Left lung (tissue), 10 donors: ENCODE measurements around the gene CXXC5. TPM values are rescaled to one million over a fixed set of nuclear protein-coding genes. Genes with fewer than 3 reads are reported as not detected.

Experiments used
- ATAC-seq: fragments of 200-7000 bp; cut with Tn5 transposase; one replicate; pipeline ENCODE4 v1.9.1; 2020; ENCODE audit warnings: moderate library complexity
- DNase-seq, 4 donors: peaks; one replicate each; pipeline ENCODE4 v3.0.0-alpha.2; 2013 to 2020
- H3K27ac ChIP-seq, 2 donors: fragments of 200-600 bp; sonication (generic) in 1 of 2; one replicate each; pipeline versions ENCODE4 v1.5.0 to v1.8.0; 2020 to 2021
- H3K27me3 ChIP-seq, 2 donors: fragments of 200-600 bp; sonication (generic) in 1 of 2; one replicate each; pipeline versions ENCODE4 v1.5.0 to v1.8.0; 2020 to 2021
- H3K36me3 ChIP-seq, 2 donors: fragments of 200-600 bp; sonication (generic) in 1 of 2; one replicate each; pipeline versions ENCODE4 v1.5.0 to v1.8.0; 2020 to 2021
- H3K4me1 ChIP-seq, 2 donors: fragments of 200-600 bp; one replicate each; pipeline ENCODE4 v1.8.0; 2021
- H3K4me3 ChIP-seq, 2 donors: fragments of 200-600 bp; sonication (generic) in 1 of 2; one replicate each; pipeline versions ENCODE4 v1.5.0 to v1.8.0; 2020 to 2021; ENCODE audit warnings: mild to moderate bottlenecking in 1 of 2
- H3K9me3 ChIP-seq, 2 donors: fragments of 200-600 bp; sonication (generic) in 1 of 2; one replicate each; pipeline versions ENCODE4 v1.5.0 to v1.8.0; 2020 to 2021
- intact Hi-C, 2 donors: fragments of 100-400 bp; cut with DNase I; formaldehyde crosslinking; loops; one replicate each; pipeline versions ENCODE4 v1.11.2 to v1.14.2; 2022
- polyA plus RNA-seq, 6 donors: library from polyadenylated mRNA; unstranded; fragments of 120-200 nt; gene quantifications; one replicate each; pipeline ENCODE4 v1.2.1, GENCODE V29; 2013; ENCODE audit not compliant: insufficient read length in 6 of 6
- total RNA-seq, 2 donors: library from RNA; stranded (reverse); fragmentation: NEBNext Ultra II Directional; extraction: Animal tissue kit (Norgen Biotek cat#: 25700); gene quantifications; one replicate each; pipeline ENCODE4 v1.2.1, GENCODE V29; 2021
- TF ChIP-seq, protein P1 (sequence below), 2 donors: fragments of 200-600 bp; sonication (generic) in 1 of 2; IDR thresholded peaks; one replicate each; pipeline versions ENCODE4 v1.5.0 to v1.8.0; 2021; ENCODE audit warnings: antibody characterized with exemption in 2 of 2
- donor health status: DM: no; HTN: yes; CAD: no.
- donor health status: DM: no; HTN: no; CAD: no.

The CXXC5 gene
- total and polyA plus RNA-seq, 8 donors, result 24.5 to 53.5 (median 40.9) TPM

DNA sequence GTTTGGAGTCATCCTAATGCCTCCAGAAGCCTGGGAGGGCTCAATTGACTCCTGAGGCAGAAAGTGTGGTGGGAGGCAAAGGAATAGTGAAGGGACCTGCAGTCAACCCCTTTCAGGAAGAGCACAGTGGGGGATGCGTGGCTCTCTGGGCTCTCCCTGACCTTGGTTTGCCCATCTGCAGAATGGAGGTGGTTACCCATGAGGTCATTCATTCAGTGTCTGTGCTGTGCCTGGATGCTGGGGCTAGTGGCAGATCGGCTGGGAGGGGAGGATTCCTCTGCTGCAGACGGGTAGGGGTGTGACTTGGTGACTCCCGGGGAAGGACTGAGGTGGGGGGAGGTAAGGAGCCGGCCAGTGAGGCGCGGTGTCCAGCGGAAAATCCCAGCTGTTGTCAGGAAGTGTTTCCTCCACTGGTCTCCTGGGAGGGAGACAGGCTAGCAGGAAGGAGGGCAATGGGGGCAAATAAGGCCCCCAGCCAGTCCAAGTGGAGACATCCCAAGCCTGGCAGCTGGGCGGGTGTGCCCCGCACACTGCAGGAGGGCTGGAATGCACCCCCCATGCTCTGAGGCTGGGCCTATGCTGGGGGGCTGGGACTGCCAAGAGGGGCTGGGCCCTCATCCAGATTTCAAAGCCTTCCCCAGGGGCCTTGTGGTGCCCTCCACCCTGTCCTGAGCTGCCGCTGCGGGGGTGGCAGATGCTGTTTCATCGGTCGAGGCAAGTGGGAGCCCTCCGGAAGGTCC is 10.9 kb downstream of the CXXC5 start:
- intact Hi-C loops, result no loop called here

DNA sequence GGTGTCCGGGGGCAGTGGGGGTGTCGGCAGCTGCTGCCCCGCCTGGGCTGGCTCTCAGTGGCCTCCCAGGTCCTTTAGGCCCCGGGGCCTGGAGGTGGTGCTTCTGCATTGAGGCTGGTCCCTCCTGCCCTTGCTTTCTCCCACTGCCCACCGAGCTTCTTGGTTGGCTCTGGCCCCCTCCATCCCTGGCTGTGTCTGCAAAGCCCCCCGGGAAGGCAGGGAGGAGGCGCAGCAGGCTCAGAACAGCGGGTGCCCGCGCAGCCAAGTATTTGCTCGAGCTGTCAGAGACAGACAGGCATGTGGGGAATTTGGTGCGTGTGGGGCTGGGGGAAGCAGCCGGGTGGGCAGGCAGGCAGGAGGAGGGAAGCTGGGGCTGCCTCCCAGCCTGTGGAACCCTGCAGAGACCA is 11.5 kb downstream of the CXXC5 start:
- intact Hi-C loops, result no loop called here
- Histone ChIP-seq H3K4me1 (peaks cover 66 to 92% of the 10 kb centered on the region in 2 donors), H3K9me3 (no peaks in the 10 kb centered on the region)

More for the DNA sequence above, 10.9 kb downstream of the CXXC5 start:
- ATAC-seq, result peak; percentile 6
- Histone ChIP-seq H3K36me3 (no peaks in the 10 kb centered on the region), H3K4me1 (peaks cover 66 to 90% of the 10 kb centered on the region in 2 donors), H3K4me3 (peak overlapping the region in 1 of 2 donors; percentile 7), H3K27me3 (peaks cover 0 to 33% of the 10 kb centered on the region in 2 donors), H3K27ac (peak overlapping the region; percentile 79 to 83), H3K9me3 (no peaks in the 10 kb centered on the region)
- TF ChIP-seq, protein P1, sequence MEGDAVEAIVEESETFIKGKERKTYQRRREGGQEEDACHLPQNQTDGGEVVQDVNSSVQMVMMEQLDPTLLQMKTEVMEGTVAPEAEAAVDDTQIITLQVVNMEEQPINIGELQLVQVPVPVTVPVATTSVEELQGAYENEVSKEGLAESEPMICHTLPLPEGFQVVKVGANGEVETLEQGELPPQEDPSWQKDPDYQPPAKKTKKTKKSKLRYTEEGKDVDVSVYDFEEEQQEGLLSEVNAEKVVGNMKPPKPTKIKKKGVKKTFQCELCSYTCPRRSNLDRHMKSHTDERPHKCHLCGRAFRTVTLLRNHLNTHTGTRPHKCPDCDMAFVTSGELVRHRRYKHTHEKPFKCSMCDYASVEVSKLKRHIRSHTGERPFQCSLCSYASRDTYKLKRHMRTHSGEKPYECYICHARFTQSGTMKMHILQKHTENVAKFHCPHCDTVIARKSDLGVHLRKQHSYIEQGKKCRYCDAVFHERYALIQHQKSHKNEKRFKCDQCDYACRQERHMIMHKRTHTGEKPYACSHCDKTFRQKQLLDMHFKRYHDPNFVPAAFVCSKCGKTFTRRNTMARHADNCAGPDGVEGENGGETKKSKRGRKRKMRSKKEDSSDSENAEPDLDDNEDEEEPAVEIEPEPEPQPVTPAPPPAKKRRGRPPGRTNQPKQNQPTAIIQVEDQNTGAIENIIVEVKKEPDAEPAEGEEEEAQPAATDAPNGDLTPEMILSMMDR (IDR thresholded peaks at IDR 0.05), result no peak
- peak in 1 of 4 donors; percentile 76 for DNase-seq

DNA sequence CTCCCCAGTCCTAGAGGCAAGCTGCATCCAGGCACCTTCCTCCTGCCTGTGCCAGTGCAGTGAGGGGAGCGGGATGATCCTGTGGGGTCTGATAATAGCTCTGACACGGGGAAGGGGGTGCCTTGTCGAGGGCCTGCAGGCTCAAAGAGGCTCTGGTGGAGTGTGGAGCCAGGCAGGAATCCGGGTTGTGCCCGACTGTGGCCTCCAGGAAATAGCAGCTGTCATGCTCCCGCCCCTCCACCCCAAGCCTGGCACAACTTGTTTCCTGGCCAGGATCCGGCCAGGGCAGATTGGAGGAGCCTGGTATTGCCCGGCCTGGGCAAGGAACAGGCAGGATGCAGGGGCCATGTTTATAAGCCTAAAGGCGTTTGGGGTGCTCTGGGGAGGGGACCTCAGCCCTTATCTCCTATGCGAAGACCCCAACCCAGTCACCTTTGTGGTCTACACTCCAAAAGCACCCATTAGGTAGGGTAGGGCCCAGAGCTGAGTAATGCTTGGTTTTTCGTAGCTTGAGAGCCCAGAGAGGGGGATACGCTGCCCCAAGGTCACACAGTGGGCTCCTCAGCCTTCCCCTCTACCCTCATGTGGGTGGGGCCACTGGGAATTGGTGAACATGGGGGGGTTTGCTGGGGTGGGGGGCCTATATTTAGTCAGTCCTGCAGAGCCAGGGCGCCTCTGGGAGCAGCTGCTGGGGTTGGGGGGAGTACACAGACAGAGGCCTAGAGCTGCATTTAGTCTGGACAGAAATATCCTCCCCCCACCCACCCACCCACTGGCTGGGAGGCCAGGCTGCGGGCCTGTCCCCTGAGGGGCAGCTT is 12.2 kb downstream of the CXXC5 start:
- peak in 3 of 4 donors; percentile 60 to 89 (median 81) for DNase-seq

More for the DNA sequence above, 11.5 kb downstream of the CXXC5 start:
- Histone ChIP-seq H3K36me3 (no peaks in the 10 kb centered on the region), H3K27ac (peak overlapping the region; percentile 79 to 83), H3K27me3 (peaks cover 0 to 33% of the 10 kb centered on the region in 2 donors), H3K4me3 (peak overlapping the region in 1 of 2 donors; percentile 7)
- ATAC-seq (no peak), DNase-seq (no peak)
- TF ChIP-seq, protein P1 (IDR thresholded peaks at IDR 0.05), result no peak

DNA sequence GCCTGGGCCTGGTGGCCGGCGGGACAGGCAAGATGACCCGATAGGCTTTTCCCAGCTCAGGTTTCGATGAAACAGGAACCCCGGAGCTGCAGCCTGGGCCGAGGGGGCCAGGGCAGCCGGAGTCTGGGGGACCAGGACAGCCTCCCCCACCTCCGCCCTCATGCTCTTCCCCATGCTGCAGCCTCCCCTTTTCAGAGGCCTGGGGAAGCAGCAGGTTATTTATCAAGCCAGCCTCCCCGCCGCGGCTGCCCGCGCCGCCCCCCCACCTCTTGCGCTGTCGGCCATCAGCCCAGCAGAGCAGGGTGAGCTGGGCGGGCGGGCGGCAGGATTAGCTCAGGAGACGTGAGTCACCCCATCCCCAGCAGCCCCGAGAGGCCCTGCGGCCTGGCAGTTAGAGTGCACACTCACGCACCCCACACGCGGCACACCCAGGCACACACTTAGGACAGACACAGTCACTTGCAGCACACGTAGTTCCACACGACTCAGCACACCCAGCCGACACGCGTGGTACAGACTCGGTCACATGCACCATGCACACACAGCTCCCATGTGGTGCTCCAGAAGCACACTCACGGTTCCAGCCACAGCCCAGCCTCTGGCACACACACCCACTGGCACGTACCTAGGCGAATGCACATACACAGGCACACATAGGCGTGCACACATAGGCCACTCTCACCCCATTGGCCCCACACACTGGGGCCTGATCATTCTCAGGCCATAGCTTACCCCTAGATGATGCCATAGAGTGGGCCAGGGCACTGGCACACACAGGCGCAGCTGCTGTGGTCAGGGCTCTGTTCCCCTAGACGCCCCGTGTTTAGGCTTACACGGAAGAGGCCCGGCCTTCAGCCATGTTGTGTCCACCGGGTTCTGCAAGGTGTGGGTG is 13.0 kb downstream of the CXXC5 start:
- ATAC-seq (peak; percentile 84), DNase-seq (peak in 3 of 4 donors; percentile 60 to 94 (median 90))
- peaks cover 52 to 92% of the 10 kb centered on the region in 2 donors for H3K4me1 ChIP-seq
- H3K27me3 ChIP-seq, result peaks cover 0 to 33% of the 10 kb centered on the region in 2 donors
- intact Hi-C loops, result no loop called here
- no peaks in the 10 kb centered on the region for H3K9me3 ChIP-seq
- TF ChIP-seq, protein P1 (IDR thresholded peaks at IDR 0.05), result no peak
- H3K4me3 ChIP-seq, result peak overlapping the region in 1 of 2 donors; percentile 2
- H3K27ac ChIP-seq, result peak overlapping the region; percentile 79 to 83
- H3K36me3 ChIP-seq, result no peaks in the 10 kb centered on the region

More for the DNA sequence above, 12.2 kb downstream of the CXXC5 start:
- H3K4me1 ChIP-seq, result peaks cover 60 to 92% of the 10 kb centered on the region in 2 donors
- intact Hi-C loops, result no loop called here
- ATAC-seq, result peak; percentile 71
- no peaks in the 10 kb centered on the region for H3K36me3 ChIP-seq
- peak overlapping the region; percentile 79 to 83 for H3K27ac ChIP-seq
- H3K4me3 ChIP-seq, result peak overlapping the region in 1 of 2 donors; percentile 7
- TF ChIP-seq, protein P1 (IDR thresholded peaks at IDR 0.05), result no peak
- H3K9me3 ChIP-seq, result no peaks in the 10 kb centered on the region
- peaks cover 0 to 33% of the 10 kb centered on the region in 2 donors for H3K27me3 ChIP-seq
